ENCODE data around the gene RINL.

Gene RINL

GRCh38 chr19:38913958-38914357 lies 35.9 kb upstream of the RINL start:
- Histone ChIP-seq H3K4me3 (ENCODE audit: low read depth, low read length) (no peak overlapping the region), H3K27ac (no peak overlapping the region), H3K27me3 (ENCODE audit: insufficient read depth, low read depth, severe bottlenecking) (no peaks in the 10 kb centered on the region), H3K9me3 (ENCODE audit: severe bottlenecking) (no peaks in the 10 kb centered on the region), H3K36me3 (peaks cover 2% of the 10 kb centered on the region)
- TF ChIP-seq CTCF (IDR thresholded peaks at IDR 0.05; ENCODE audit: low read depth, low read length) = no peak
- no peak for DNase-seq

GRCh38 chr19:38912600-38913514 lies 34.8 kb upstream of the RINL start:
- no peaks in the 10 kb centered on the region for H3K9me3 ChIP-seq (ENCODE audit: severe bottlenecking)
- H3K36me3 ChIP-seq = peaks cover 5% of the 10 kb centered on the region
- no peak overlapping the region for H3K4me3 ChIP-seq (ENCODE audit: low read depth, low read length)
- DNase-seq = no peak
- no peak overlapping the region for H3K27ac ChIP-seq
- no peaks in the 10 kb centered on the region for H3K27me3 ChIP-seq (ENCODE audit: insufficient read depth, low read depth, severe bottlenecking)
- TF ChIP-seq CTCF (IDR thresholded peaks at IDR 0.05; ENCODE audit: low read depth, low read length) = no peak

GRCh38 chr19:38911388-38912001 lies 33.4 kb upstream of the RINL start:
- H3K27ac ChIP-seq = no peak overlapping the region
- no peaks in the 10 kb centered on the region for H3K9me3 ChIP-seq (ENCODE audit: severe bottlenecking)
- no peak overlapping the region for H3K4me3 ChIP-seq (ENCODE audit: low read depth, low read length)
- H3K27me3 ChIP-seq (ENCODE audit: insufficient read depth, low read depth, severe bottlenecking) = no peaks in the 10 kb centered on the region
- DNase-seq = no peak
- H3K36me3 ChIP-seq = peaks cover 16% of the 10 kb centered on the region
- no peak for TF ChIP-seq CTCF (IDR thresholded peaks at IDR 0.05; ENCODE audit: low read depth, low read length)

GRCh38 chr19:38910488-38910887 lies 32.4 kb upstream of the RINL start:
- no peak overlapping the region for H3K4me3 ChIP-seq (ENCODE audit: low read depth, low read length)

GRCh38 chr19:38908911-38909310 lies 30.8 kb upstream of the RINL start:
- no peak for DNase-seq
- H3K9me3 ChIP-seq (ENCODE audit: severe bottlenecking) = no peaks in the 10 kb centered on the region
- H3K27me3 ChIP-seq (ENCODE audit: insufficient read depth, low read depth, severe bottlenecking) = no peaks in the 10 kb centered on the region
- H3K27ac ChIP-seq = no peak overlapping the region
- no peak for TF ChIP-seq CTCF (IDR thresholded peaks at IDR 0.05; ENCODE audit: low read depth, low read length)
- H3K36me3 ChIP-seq = peaks cover 16% of the 10 kb centered on the region
- no peak overlapping the region for H3K4me3 ChIP-seq (ENCODE audit: low read depth, low read length)

More at GRCh38 chr19:38910488-38910887, 32.4 kb upstream of the RINL start:
- Histone ChIP-seq H3K27me3 (ENCODE audit: insufficient read depth, low read depth, severe bottlenecking) (no peaks in the 10 kb centered on the region), H3K27ac (no peak overlapping the region), H3K9me3 (ENCODE audit: severe bottlenecking) (no peaks in the 10 kb centered on the region), H3K36me3 (peaks cover 16% of the 10 kb centered on the region)
- TF ChIP-seq CTCF (IDR thresholded peaks at IDR 0.05; ENCODE audit: low read depth, low read length) = no peak
- DNase-seq = no peak
